Fibroblast of lung (primary cell): ENCODE results near the gene PRR15.

Experiments used
- CTCF ChIP-seq, 2 donors: IDR thresholded peaks in 1 of 2; conservative IDR thresholded peaks in 1 of 2; 1 replicate in 1 of 2; 2 replicates in 1 of 2; pipeline ENCODE4 v1.5.1; 2011 to 2012; ENCODE audit warnings: low read length in 2 of 2, control low read depth in 1 of 2, inconsistent platforms in 1 of 2, low read depth in 1 of 2, mild to moderate bottlenecking in 1 of 2
- EZH2 ChIP-seq: IDR thresholded peaks from 2 replicates; pipeline ENCODE4 v1.5.1; 2012; ENCODE audit warnings: low read length, control low read depth, mild to moderate bottlenecking; ENCODE audit errors: missing control alignments

- TF ChIP-seq CTCF (conservative IDR thresholded peaks at IDR 0.05 in 1 of 2, IDR thresholded peaks at IDR 0.05 in 1 of 2; ENCODE audit: low read depth in 1 of 2, low read length in 2 of 2) (no peak), EZH2 (no peak)
Observed at GRCh38 chr7:29599026-29599425, 35.4 kb downstream of the PRR15 start.
